AML-193 (cell line): ENCODE measurements around the gene ADORA3.
"Not testable (repeated sequence)": the region's sequence is repeated elsewhere in the genome, so short reads cannot be mapped to it uniquely, and the experiment has no call there.

Experiments used
- DNase-seq, 2 experiments: peaks; one replicate each; lab custom pipeline; 2025; lab: John Stamatoyannopoulos, UW

ADORA3 gene

DNA sequence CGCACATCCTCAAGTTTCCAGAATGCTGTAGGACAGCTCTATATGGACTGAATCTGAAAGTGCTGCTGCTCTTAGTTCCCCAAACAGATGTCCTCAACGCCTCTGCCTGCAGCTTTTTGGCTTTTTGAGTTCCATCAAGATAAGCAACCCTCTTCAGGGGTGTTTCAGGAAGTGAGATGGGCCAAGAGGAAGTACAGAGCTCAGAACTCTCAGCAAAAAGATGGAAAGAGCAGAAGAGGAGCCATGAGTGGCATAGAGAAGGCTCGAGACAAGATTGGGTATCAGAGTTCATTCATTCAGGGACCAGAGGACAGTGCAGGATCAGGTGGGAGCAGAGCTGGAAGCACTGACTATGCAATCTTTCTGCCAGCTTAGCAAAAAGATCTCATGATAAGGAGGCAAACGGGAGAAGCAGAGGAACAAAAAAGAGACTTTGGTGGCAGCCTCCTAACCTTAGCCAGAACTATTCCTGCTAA, at the start of gene ADORA3, which contains the start of gene TMIGD3:
TSS of gene ADORA3 (minus strand) at position 49 of the 476 bp plus-strand sequence. CDS start 279 bp downstream, outside the sequence.
TSS of gene TMIGD3 (minus strand) at position 49 of the 476 bp plus-strand sequence. CDS start 279 bp downstream, outside the sequence.
- DNase-seq: peak; percentile 78 to 81

DNA sequence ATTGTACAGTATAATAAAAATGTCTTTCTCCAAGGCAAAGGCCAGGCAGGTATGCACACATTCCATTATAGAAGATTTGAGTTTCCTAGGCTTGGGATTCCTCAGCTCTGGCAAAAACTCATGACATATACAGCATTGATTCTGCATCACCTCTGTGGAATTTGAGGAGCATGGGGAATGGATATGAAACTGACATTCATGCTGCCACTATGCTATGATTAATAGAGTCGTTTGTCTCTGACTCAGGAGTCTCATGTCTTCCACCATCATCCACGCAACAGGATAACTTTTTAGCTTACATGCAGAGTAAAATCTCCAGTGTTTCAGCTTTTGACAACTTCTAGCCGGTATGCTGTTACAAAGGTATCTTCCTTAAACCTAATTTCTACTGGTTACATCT, 49.8 kb upstream of the ADORA3 start:
- DNase-seq: no peak

DNA sequence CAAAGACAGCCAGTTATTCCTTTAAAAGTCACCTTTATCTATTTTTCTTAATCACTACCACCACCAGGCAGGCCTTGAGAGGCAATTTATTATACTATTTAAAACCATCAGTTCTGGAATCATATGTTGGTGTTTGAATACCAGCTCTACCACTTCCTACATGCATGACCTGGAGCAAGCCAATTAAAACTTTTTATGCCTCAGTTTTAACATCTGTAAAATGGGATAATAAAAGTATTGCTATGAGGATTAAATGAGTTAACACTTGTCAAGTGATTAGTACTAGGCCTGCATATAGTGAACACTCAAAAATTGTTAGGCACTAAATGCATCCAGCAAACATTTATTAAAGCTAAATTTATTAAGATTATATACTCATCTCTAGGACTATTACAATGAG, 49.2 kb upstream of the ADORA3 start:
- no peak for DNase-seq

DNA sequence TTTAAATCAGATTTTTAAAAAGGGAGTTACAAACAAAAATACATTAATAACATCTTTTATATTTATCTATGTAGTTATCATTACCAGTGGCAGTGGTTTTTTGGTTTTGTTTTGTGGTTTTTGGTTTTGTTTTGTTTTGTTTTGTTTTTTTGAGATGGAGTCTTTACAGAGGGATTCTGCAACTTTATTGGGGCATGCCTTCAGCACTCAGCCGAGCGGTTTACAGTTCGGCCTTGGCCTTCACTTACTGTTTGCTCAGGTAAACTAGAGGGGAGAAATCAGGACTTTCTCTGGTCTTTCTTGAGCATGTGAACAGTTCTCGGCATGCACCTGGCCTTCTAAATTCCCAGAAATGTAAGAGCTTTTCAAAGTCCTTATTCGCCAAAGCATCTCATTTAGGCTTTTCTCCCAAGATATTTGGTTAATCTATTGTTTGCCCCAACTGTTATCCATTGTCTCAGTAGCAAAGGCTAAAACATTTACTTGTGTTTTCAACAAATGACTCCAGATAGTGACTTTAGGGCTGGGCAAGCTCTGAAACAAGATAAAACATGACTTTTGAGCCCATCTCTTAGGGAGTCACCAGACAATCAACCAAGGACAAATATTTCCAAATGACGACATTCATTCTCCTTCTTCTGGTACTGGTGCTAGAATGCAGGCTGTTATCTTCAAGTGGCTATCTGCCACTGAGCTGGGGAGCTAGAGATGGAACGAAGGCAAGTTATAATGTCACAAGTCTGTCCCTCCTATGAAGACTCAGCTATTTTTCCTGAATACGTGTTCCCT, 48.4 kb upstream of the ADORA3 start:
- no peak for DNase-seq

DNA sequence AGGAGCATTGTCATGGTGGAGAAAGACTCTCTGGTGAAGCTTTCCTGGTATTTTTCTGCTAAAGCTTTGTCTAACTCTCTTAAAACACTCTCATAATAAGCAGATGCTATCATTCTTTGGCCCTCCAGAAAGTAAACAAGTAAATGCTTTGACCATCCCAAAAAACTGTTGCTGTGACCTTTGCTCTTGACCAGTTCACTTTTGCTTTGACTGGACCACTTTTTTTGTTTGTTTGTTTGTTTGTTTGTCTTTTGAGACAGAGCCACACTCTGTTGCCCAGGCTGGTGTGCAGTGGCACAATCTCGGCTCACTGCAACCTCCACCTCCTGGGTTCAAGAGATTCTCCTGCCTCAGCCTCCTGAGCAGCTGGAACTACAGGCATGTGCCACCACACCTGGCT, 44.4 kb upstream of the ADORA3 start:
- DNase-seq: not testable (repeated sequence)

DNA sequence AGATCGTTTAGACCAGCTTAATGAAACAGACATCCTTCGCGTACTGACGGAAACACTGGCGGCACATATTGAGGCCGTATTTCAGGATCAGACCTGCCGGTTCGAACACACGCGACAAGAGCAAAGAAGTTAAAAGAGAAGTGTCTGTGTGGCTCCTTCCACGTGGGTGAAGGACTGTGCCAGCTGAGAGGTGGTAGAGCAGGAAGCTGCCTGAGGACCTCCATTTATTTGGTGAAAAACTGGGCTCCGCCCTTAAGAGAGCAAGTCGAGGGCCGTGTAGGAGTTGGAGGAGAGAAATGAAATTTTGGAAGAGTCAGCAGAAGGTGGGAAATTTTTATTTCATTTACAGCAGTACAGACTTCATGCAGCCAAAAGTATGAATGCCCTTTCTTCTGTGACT, 38.8 kb upstream of the ADORA3 start:
- DNase-seq: no peak

DNA sequence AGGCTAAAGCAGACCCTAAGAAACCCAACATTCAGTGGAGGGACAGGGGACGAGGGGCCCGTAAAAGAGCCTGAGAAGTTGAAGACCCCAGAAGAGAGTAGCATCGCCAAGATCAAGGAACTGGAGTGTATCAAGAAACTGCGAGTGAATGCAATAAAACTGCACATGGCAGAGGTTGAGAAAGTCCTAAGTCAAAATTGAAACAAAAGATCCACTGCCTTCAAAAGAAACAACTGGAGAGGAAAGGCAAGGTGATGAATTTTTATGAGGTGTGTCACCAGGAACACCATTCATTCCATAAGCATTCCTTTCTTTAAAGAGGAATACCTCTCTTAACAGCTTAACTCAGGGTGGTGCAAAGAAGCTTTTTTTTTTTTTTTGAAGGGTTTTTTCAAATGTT, 38.3 kb upstream of the ADORA3 start:
- DNase-seq: no peak

DNA sequence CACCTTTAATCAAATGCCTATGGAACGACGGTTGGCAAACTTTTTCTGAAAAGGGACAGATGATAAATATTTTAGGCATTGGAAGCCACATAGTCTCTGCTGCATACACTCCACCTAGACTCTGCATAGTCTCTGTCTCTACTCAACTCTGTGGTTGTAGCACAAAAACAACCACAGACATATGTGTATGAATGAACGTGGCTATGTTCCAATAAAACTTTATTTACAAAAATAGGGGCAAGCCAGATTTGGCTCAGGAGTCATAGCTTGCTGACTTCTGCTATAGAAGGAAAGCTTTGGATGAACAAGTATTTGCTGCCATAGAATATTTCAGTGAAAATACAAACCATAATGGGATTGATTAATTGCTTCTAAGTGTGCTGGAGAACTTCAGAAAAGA, 37.5 kb upstream of the ADORA3 start:
- DNase-seq: no peak

DNA sequence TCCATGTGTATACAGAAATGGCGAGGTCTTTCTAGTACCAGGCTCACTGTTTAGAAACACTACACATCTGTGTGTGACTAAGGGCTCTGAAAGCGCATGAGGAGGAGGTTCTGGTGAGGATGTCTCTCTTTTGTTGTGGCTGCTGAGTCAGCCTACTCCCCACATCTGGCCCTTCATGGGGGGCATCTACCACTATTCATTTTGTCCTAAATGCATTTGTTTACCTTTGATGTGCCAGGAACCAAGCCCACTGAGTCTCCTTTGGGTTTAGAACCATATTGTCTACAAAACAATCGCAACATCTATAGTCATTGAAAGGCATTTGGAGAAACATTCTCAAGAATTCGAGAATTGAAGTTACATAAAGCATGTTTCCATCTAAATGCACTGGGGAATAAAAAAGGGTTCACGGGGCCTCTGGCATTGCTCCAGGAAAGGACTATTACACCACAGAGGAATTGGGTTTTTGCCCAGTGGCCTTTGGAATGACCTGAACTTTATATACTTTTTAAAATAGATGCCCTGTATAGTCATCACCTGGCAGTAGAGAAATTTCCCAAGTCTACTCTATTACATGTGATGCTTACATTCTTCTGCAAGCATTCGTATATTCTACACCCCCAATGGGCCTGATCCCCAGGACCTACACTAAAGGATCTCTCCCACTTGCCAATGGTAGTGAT, 35.1 kb upstream of the ADORA3 start:
- no peak for DNase-seq

DNA sequence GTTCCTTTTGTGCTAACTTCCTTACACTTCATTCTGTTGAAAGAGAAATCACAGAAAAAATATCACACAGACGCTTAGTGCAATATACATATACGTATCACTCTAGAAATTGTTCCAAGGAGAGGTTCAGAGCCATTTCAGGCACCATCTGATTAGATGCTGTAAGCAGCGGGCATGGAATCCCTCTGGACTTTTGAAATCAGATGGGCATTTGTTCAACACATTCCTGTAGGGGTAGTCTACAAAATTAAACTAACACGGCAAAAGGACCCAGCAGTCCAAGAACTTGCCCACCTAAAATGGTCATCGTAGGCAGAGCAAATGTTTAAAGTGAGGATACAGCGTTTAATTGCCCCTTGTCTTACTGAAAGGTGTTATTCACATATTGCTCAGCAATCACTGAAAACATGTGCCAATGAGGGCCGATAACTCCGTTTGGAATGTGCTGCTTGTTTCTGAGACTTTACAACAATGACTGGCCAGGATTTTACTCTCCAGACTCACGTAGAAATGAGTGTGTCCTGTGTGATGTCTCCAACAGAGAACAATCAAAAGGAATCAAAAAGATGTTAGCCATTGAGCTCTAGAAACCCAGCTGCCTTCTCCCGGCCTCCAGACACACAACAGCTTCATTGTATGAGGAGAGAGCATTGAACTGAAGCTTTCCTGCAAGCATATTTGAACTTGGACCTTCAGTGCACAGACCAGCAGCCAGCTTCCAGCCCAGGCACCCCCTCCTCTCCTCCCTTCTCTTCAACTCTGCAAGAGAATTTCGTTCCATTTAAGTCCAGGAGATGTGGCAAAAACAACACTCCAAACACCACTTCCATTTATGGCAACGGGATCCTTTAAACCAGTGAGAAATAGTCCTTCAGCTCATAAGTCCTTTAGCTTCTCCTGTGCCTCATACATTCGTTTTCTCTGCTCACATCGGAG, 32.1 kb upstream of the ADORA3 start:
- DNase-seq: no peak

DNA sequence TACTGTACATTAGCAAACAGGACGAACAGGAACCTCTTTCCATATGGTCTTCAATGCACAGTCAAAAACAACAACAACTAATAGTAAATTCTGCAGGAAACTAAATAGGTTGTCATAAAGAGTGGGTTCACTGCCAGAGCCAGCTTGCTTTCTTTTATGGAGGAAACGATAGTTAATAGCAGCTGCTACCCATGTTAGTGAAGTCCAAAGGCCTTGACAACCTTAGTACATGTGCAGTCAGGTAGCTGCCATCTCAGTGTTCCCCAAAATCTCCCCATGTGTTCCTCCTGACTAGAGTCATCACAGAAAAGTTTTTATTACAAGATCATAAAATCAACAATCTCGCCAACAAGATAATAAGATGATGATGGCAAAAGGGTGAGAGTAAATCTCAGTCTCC, 16.6 kb upstream of the ADORA3 start:
- no peak for DNase-seq

DNA sequence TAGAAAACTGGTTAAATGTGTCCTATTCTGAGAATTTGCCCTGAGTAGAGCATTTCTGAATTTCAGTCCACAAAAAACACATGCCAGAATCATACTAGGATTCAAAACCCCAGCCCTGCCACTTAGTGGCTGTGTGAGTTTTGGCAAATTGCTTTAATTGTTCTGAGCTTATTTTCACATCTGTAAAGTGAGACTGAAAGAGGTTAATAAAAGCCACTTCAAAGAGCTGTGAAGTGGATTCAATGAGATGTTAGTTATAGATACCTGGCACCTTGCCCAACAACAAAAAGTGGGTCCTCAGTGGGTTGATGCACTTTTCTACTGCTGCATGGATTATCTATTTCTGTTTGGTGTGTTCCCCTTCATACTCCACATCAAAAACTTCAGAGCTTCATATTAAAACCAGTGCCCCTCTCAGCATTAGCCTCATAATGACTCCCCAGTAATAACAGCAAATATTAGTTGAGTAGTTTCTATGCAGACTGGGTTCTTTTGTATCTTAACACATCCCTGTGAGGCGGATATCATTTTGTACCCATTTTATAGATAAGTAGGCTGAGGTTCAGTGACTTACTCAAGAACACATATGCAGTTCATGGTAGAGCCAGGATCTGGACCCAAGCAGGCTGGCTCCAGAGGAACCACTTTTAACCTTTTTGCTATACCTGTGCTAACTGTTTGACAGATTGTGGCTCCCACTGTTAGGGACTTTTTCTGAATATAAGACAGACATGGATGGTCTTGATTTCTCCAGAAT, 14.2 kb upstream of the ADORA3 start:
- DNase-seq: no peak

DNA sequence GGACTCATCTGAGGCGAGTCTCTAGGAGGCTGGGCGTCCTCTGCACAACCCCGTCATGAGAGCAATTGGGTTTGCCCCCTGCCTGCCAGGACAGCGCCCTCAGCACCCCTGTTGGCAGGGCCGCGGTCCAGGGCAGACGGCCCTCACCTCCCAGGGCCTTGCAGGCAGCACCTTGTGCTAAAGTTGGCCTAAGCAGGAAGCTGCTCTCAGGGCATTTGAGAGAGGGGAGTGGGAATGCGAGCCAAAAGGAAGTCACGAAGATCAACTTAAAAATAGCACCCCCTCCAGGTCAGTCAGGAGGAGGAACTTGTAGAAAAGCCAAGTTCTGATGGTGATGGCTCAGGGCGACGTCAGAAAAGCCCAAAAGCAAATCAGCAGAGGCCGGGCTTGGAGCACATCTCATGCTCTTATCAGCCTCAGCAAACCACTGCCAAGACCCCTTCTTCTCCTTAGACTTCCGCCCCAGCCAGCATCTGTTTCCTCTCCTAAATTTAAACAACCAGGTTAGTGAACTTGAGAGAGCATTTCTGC, 12.6 kb upstream of the ADORA3 start:
- DNase-seq: peak; percentile 79 to 86

DNA sequence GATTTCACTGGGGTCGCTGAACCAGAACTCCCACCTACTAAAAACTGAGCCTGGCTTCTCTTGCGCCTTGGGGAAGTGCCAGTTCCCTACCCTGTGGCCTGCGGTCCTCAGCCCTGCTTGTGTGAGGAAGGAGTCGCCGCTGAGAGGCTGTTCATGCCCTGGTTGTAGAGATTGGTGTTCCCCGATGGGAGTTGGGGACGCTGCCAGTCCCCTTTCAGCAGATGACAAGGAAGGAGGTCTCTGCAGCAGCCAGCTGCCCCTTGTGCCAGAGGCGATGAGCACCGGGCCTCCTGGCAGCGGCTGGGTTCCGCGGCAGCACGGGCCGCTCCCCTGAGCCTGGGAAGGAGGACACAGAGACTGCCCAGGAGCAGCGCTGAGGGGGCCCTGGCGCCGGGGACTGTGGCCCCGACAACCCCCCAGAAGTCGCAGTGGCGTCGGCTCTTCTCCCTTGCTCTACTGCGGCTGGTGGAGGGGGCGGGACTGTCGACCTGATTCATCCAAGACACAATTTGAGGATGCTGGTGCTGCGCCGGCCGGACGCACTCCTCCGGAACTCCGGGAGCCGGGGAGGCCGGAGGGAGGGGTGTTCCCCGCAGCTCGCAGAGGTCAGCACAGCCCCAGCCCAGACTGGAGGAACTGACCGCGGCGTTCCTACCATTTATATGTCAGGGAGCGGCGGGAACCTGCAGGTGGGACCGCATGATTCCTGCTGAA, 12.0 kb upstream of the ADORA3 start:
- peak; percentile 22 to 40 for DNase-seq

DNA sequence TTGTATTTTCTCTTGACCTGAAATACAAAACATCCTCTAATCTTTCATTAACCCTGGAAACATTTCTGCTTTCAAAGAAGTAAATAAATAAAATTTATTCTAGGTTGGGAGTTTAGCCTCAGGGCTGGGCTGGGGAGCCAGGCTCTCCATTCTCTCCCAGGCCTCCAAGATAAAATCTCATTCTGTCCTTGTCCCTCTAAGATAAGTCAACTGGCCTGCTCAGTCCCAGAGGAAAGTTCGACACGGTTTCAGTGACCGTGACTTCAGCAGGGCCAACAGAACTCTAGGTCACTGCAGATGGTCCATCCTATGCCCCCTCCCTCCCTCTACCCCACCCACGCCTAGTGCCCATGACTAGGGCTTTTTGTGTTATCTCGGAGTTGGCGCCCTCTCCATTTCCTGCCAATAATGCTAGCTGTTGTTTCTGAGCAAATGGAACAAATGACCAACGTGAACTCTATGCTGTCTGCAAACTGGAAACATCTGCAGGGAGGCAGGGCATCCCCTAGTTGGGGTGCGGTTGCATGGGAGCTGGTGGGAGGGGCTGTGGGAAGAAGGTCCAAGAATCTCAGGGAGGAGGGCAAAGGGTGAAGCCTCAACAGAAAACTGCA, 10.1 kb upstream of the ADORA3 start:
- no peak for DNase-seq

DNA sequence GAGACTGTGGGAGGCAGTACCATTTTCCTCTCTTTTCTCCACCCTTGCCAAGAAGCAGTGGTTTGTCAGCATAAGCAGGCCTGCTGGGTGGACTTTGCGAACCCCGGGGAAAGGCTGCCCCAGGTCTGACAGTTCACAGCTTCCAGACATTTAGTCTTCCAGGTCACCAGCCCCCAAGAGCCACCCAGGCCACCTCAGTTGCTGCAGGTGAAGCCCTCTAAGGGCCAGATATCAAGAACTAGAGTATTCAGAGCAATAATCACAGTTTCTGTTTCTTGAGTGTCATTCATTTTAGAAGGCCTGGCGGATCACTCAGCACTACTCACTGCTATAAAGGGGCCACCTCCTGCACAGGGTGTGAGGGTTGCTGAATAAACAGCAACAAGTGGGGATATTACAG, 9.5 kb upstream of the ADORA3 start:
- no peak for DNase-seq

DNA sequence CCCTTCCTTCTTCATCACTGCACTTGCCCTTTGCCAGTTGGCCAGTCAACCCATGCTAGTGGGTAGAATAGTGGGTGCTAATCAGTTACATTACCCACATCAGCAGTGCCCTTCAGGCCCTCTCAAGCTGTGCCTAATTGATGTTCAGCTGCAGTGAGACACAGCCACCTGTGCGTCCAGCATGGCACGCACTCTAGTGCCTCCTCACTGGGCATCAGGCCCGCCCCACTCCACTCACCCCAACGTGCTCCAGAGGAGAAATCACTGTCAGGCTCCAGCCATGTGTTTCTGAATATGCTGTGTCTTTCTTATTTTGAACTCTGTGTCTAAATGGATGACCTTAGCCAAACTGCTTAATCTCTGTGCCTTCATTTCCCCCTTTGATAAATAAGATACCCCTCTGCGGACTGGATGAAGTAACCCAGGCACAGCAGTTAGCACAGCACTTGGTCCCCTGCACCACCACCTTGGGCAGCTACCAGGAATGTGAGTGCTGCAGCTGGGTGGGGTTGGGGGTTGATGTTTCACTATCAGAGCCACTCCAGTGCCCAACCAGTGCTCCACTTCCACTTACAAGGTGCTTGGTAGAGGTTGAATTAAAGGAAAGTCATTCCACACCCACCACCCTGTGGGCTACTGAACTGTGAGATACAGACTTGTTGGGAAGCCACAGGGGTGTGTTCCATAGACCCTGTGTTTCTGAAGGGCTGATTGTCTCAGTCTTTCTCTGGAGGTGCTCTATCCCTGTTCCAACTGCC, 8.9 kb upstream of the ADORA3 start:
- DNase-seq: no peak

DNA sequence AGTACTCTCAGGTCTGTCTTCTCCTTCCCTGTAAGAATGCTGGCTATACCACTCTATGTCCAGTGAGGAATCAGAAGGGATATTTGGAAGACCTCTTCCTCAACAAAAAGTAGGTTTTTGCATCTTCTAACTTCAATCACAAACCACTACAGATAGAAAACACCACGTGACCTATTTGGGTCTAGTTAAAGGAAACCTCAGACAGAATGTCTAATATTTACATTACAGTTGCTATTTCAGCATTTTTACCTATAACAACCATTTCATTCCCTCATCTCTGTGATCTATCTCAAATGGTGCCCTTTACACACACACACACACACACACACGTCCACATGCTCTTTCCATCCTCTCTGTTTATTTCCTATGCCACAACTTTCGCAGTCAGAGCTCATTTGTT, 7.9 kb upstream of the ADORA3 start:
- DNase-seq: no peak

DNA sequence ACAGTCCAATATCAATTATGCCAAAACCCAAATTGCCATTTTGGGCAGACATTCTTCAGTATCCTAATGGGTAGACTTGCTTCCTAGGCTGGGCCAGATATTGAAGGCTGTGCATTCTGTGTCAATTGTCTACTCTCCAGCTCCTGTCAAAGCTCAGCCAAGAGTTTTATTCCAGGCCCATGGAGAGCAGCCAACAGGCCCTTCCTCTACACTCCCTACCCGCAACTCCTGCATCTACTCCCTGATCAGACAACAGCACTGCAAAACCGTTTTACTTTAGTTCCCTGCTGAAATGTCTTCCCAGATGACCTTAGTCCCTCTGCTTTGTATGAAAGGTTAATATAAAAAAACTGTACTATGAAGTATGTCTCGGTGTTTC, 6.6 kb upstream of the ADORA3 start:
- no peak for DNase-seq
